GM23338 (cell line): ENCODE data around the gene CD44.

Experiments used
- CREB1 ChIP-seq: fragments of 250-450 bp; sonication (Bioruptor Pico); IDR thresholded peaks from 2 replicates; pipeline ENCODE4 v1.5.0; 2020; ENCODE audit warnings: low read depth, mild to moderate bottlenecking, moderate library complexity
- CTCF ChIP-seq, 2 experiments: fragments of 200-600 bp in 1 of 2; sonication (generic) in 1 of 2; conservative IDR thresholded peaks; 2 replicates each; pipeline versions ENCODE4 v1.5.1 to v1.6.1; 2016 to 2017; ENCODE audit warnings: antibody characterized with exemption in 2 of 2, low read depth in 2 of 2, mild to moderate bottlenecking in 2 of 2, moderate library complexity in 1 of 2
- EZH2 ChIP-seq: fragments of 200-600 bp; sonication (generic); IDR thresholded peaks from one replicate; pipeline ENCODE4 v1.8.0; 2017; ENCODE audit warnings: antibody characterized with exemption, mild to moderate bottlenecking, low read depth; ENCODE audit not compliant: unreplicated experiment
- EZH2phosphoT487 ChIP-seq: fragments of 200-600 bp; sonication (generic); IDR thresholded peaks from one replicate; pipeline ENCODE4 v1.8.1; 2018; ENCODE audit warnings: antibody characterized with exemption; ENCODE audit not compliant: unreplicated experiment
- JUNB ChIP-seq: IDR thresholded peaks from one replicate; pipeline ENCODE4 v1.6.1; 2016; ENCODE audit warnings: antibody characterized with exemption; ENCODE audit not compliant: unreplicated experiment
- POLR2AphosphoS5 ChIP-seq: IDR thresholded peaks from 2 replicates; pipeline ENCODE4 v1.6.1; 2016; ENCODE audit warnings: antibody characterized with exemption, low read depth
- REST ChIP-seq: IDR thresholded peaks from one replicate; pipeline ENCODE4 v1.6.1; 2018; ENCODE audit warnings: antibody characterized with exemption; ENCODE audit not compliant: unreplicated experiment
- ZNF331 ChIP-seq: fragments of 250-450 bp; sonication (Bioruptor Pico); IDR thresholded peaks from 2 replicates; pipeline ENCODE4 v1.5.0; 2020; ENCODE audit warnings: low read depth, mild to moderate bottlenecking, moderate library complexity

- TF ChIP-seq POLR2AphosphoS5 (no peak), CTCF (conservative IDR thresholded peaks at IDR 0.05; ENCODE audit: low read depth in 2 of 2) (no peak), REST (no peak), ZNF331 (no peak), CREB1 (CRISPR knock-in tag) (no peak), EZH2 (no peak), EZH2phosphoT487 (no peak), JUNB (no peak)
Observed at GRCh38 chr11:35233518-35233917, 94.5 kb downstream of the CD44 start.
